ENCODE data around the gene MRRF. TPM values are rescaled to one million over a fixed set of nuclear protein-coding genes. Genes with fewer than 3 reads are reported as not detected.

The MRRF gene
- total RNA-seq, 6 donors from 2014 or later, result 21.4 to 54.5 (median 29.7) TPM

- Histone ChIP-seq H3K4me1 (peaks cover 11 to 28% (median 18%) of the 10 kb centered on the region in 4 donors), H3K36me3 (no peaks in the 10 kb centered on the region), H3K27me3 (peaks cover 0 to 47% (median 16%) of the 10 kb centered on the region in 4 donors), H3K9me3 (no peaks in the 10 kb centered on the region), H3K4me3 (no peak overlapping the region), H3K27ac (no peak overlapping the region)
- 46 to 54% methylated on average over 18 of the region's 18 CpGs for WGBS, 2 donors
- no peak for TF ChIP-seq POLR2AphosphoS5 (IDR thresholded peaks at IDR 0.05)
- no peak for TF ChIP-seq EP300 (IDR thresholded peaks at IDR 0.05)
- TF ChIP-seq POLR2A (IDR thresholded peaks at IDR 0.05), result no peak
- TF ChIP-seq, protein P1, sequence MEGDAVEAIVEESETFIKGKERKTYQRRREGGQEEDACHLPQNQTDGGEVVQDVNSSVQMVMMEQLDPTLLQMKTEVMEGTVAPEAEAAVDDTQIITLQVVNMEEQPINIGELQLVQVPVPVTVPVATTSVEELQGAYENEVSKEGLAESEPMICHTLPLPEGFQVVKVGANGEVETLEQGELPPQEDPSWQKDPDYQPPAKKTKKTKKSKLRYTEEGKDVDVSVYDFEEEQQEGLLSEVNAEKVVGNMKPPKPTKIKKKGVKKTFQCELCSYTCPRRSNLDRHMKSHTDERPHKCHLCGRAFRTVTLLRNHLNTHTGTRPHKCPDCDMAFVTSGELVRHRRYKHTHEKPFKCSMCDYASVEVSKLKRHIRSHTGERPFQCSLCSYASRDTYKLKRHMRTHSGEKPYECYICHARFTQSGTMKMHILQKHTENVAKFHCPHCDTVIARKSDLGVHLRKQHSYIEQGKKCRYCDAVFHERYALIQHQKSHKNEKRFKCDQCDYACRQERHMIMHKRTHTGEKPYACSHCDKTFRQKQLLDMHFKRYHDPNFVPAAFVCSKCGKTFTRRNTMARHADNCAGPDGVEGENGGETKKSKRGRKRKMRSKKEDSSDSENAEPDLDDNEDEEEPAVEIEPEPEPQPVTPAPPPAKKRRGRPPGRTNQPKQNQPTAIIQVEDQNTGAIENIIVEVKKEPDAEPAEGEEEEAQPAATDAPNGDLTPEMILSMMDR (IDR thresholded peaks at IDR 0.05), result no peak
- DNase-seq (no peak), ATAC-seq (ENCODE audit: low FRiP score in 2 of 2) (no peak)
These were observed 44.0 kb upstream of the MRRF start for GRCh38 chr9:122220673-122221182.

- H3K27me3 ChIP-seq, result peaks cover 0 to 53% (median 16%) of the 10 kb centered on the region in 4 donors
- TF ChIP-seq POLR2A (IDR thresholded peaks at IDR 0.05), result no peak
- no peak for TF ChIP-seq EP300 (IDR thresholded peaks at IDR 0.05)
- TF ChIP-seq POLR2AphosphoS5 (IDR thresholded peaks at IDR 0.05), result no peak
- TF ChIP-seq, protein P1 (IDR thresholded peaks at IDR 0.05), result no peak
- no peaks in the 10 kb centered on the region for H3K36me3 ChIP-seq
- ATAC-seq (ENCODE audit: low FRiP score in 2 of 2) (no peak), DNase-seq (peak in 1 of 2 donors; percentile 72)
- H3K4me1 ChIP-seq, result peaks cover 14 to 34% (median 23%) of the 10 kb centered on the region in 4 donors
- 20 to 32% methylated on average over 18 to 27 of the region's 27 CpGs for WGBS, 2 donors
- H3K9me3 ChIP-seq, result no peaks in the 10 kb centered on the region
- H3K27ac ChIP-seq, result no peak overlapping the region
- H3K4me3 ChIP-seq, result no peak overlapping the region
These were observed 43.4 kb upstream of the MRRF start for GRCh38 chr9:122221183-122221811.

- DNase-seq (no peak), ATAC-seq (ENCODE audit: low FRiP score in 2 of 2) (no peak)
- WGBS, 2 donors, result 34% methylated on average over 5 of the region's 5 CpGs
- TF ChIP-seq EP300 (IDR thresholded peaks at IDR 0.05), result no peak
- TF ChIP-seq, protein P1 (IDR thresholded peaks at IDR 0.05), result no peak
- TF ChIP-seq POLR2A (IDR thresholded peaks at IDR 0.05), result no peak
- TF ChIP-seq POLR2AphosphoS5 (IDR thresholded peaks at IDR 0.05), result no peak
- no peak overlapping the region for H3K4me3 ChIP-seq
- H3K9me3 ChIP-seq, result no peaks in the 10 kb centered on the region
- peaks cover 0 to 68% (median 27%) of the 10 kb centered on the region in 4 donors for H3K27me3 ChIP-seq
- H3K4me1 ChIP-seq, result peaks cover 23 to 49% (median 35%) of the 10 kb centered on the region in 4 donors
- H3K36me3 ChIP-seq, result no peaks in the 10 kb centered on the region
- no peak overlapping the region for H3K27ac ChIP-seq
These were observed 41.9 kb upstream of the MRRF start for GRCh38 chr9:122222791-122223190.

DNA sequence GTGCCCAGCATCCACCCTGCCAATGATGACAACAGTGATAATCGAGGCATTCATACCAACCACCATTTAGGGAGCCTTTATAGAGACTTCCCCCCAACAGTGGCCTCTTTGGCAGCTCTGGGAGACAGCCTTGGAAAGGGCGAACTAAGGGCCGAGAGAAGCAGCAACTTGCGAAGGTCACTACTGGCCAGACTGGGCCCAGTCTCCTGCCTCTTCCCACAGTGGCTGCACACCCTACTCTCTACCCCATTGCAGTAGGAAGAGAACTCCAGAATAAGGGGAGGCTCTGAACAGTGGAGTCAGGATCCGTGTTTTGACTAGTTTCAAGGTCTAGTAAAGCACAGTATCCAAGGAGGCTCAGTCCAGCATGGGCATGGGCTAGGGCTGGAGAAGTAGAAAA, 41.2 kb upstream of the MRRF start:
- no peak overlapping the region for H3K4me3 ChIP-seq
- WGBS, 2 donors, result 80 to 83% methylated on average over 5 of the region's 5 CpGs
- ATAC-seq (ENCODE audit: low FRiP score in 2 of 2) (no peak), DNase-seq (no peak)
- H3K4me1 ChIP-seq, result peaks cover 29 to 55% (median 42%) of the 10 kb centered on the region in 4 donors
- H3K27me3 ChIP-seq, result peaks cover 0 to 72% (median 32%) of the 10 kb centered on the region in 4 donors
- H3K36me3 ChIP-seq, result no peaks in the 10 kb centered on the region
- TF ChIP-seq EP300 (IDR thresholded peaks at IDR 0.05) (no peak), POLR2A (IDR thresholded peaks at IDR 0.05) (no peak)
- TF ChIP-seq, protein P1 (IDR thresholded peaks at IDR 0.05), result no peak
- no peaks in the 10 kb centered on the region for H3K9me3 ChIP-seq
- H3K27ac ChIP-seq, result no peak overlapping the region
